Keratinocyte (primary cell): ENCODE results near the gene ARSI. TPM values are rescaled to one million over a fixed set of nuclear protein-coding genes. Genes with fewer than 3 reads are reported as not detected.
A peak's percentile ranks its signal among the peaks of the same experiment; 100 is the strongest.

ENCODE experiments used
- DNase-seq: peaks from one replicate; pipeline ENCODE4 v3.0.0-alpha.2; 2011; ENCODE audit warnings: low read depth, missing footprints, low spot score
- FAIRE-seq: peaks from 2 replicates; lab custom pipeline; 2011; peaks lifted over from hg19 to GRCh38; lab: Jason Lieb, UNC
- H2AFZ ChIP-seq: 2 replicates; pipeline ENCODE4 v1.6.0; 2012; ENCODE audit warnings: low read length, control low read depth, inconsistent platforms; ENCODE audit not compliant: control insufficient read depth
- H3K27ac ChIP-seq: 2 replicates; pipeline ENCODE4 v1.5.1; 2011; ENCODE audit warnings: low read length; ENCODE audit not compliant: control insufficient read depth, insufficient read depth
- H3K27me3 ChIP-seq: 3 replicates; pipeline ENCODE4 v1.6.0; 2011; ENCODE audit warnings: low read length; ENCODE audit not compliant: control insufficient read depth, insufficient read depth; ENCODE audit errors: extremely low read depth
- H3K36me3 ChIP-seq, 2 experiments: 2 replicates in 1 of 2; 3 replicates in 1 of 2; pipeline ENCODE4 v1.5.1; 2011; ENCODE audit warnings: low read length in 2 of 2, mild to moderate bottlenecking in 1 of 2; ENCODE audit not compliant: control insufficient read depth in 2 of 2, insufficient read depth in 2 of 2; ENCODE audit errors: extremely low read depth in 1 of 2
- H3K4me1 ChIP-seq: 3 replicates; pipeline ENCODE4 v1.5.1; 2011; ENCODE audit warnings: low read length; ENCODE audit not compliant: control insufficient read depth, insufficient read depth; ENCODE audit errors: extremely low read depth
- H3K4me2 ChIP-seq: 3 replicates; pipeline ENCODE4 v1.6.0; 2011; ENCODE audit warnings: low read depth, low read length; ENCODE audit not compliant: control insufficient read depth, insufficient read depth; ENCODE audit errors: extremely low read depth
- H3K4me3 ChIP-seq, 3 experiments: fragments of 200-600 bp in 1 of 3; sonication (generic) in 1 of 3; 2 replicates in 2 of 3; 3 replicates in 1 of 3; pipeline ENCODE4 v1.5.1; 2011 to 2016; ENCODE audit warnings: low read length in 3 of 3, mild to moderate bottlenecking in 3 of 3, control low read depth in 2 of 3, inconsistent platforms in 1 of 3, low read depth in 1 of 3, mixed read lengths in 1 of 3, mixed run types in 1 of 3, moderate library complexity in 1 of 3; ENCODE audit not compliant: control insufficient read depth in 2 of 3, insufficient read depth in 2 of 3; ENCODE audit errors: extremely low read depth in 1 of 3
- H3K79me2 ChIP-seq: 2 replicates; pipeline ENCODE4 v1.6.0; 2012; ENCODE audit warnings: low read length; ENCODE audit not compliant: control insufficient read depth, insufficient read depth
- H3K9ac ChIP-seq: 3 replicates; pipeline ENCODE4 v1.6.0; 2011; ENCODE audit warnings: low read length; ENCODE audit not compliant: control insufficient read depth, insufficient read depth; ENCODE audit errors: extremely low read depth
- H3K9me1 ChIP-seq: 3 replicates; pipeline ENCODE4 v1.6.0; 2011; ENCODE audit warnings: low read length; ENCODE audit not compliant: control insufficient read depth, insufficient read depth; ENCODE audit errors: extremely low read depth
- H3K9me3 ChIP-seq: 2 replicates; pipeline ENCODE4 v1.5.1; 2012; ENCODE audit warnings: low read depth, low read length; ENCODE audit not compliant: control insufficient read depth
- H4K20me1 ChIP-seq: 3 replicates; pipeline ENCODE4 v1.6.0; 2011; ENCODE audit warnings: low read length; ENCODE audit not compliant: control insufficient read depth, insufficient read depth; ENCODE audit errors: extremely low read depth
- EZH2 ChIP-seq: IDR thresholded peaks from one replicate; pipeline ENCODE4 v1.6.1; 2012; ENCODE audit warnings: inconsistent platforms, mild to moderate bottlenecking, low read length, moderate library complexity
- dilution Hi-C: fragments of 300-500 bp; cut with MboI; formaldehyde crosslinking; loops from one replicate; pipeline ENCODE4 v1.7.0; 2020; ENCODE audit warnings: low sequenced_read_pairs; ENCODE audit not compliant: extremely low pct_ligation_motif_present
- polyA plus RNA-seq, 5 experiments: library from polyadenylated mRNA; depleted of rRNA in 3 of 5; stranded (reverse) in 3 of 5; stranded (forward) in 1 of 5; unstranded in 1 of 5; fragments of >200 nt; gene quantifications; 1 replicate in 1 of 5; 2 replicates in 3 of 5; 3 replicates in 1 of 5; pipeline versions ENCODE4 v1.2.1 to v1.2.3, GENCODE V29; 2011 to 2012; ENCODE audit warnings: missing spikeins in 2 of 5, low read depth in 1 of 5, low replicate concordance in 1 of 5
- TF ChIP-seq, protein P1 (sequence below), 3 experiments: IDR thresholded peaks in 1 of 3; conservative IDR thresholded peaks in 1 of 3; optimal IDR thresholded peaks in 1 of 3; 2 replicates in 2 of 3; 3 replicates in 1 of 3; pipeline versions ENCODE3 to v1.5.1; 2011; ENCODE audit warnings: low read length in 3 of 3, mild to moderate bottlenecking in 3 of 3, moderate library complexity in 2 of 3, control low read depth in 1 of 3, inconsistent platforms in 1 of 3; ENCODE audit not compliant: insufficient read depth in 2 of 3; ENCODE audit errors: extremely low read depth in 1 of 3

ARSI gene
- polyA plus RNA-seq, 1 donor (not counting 4 experiments of a cell fraction or from before 2014, with no cell fraction given), result 1.7 TPM

DNA sequence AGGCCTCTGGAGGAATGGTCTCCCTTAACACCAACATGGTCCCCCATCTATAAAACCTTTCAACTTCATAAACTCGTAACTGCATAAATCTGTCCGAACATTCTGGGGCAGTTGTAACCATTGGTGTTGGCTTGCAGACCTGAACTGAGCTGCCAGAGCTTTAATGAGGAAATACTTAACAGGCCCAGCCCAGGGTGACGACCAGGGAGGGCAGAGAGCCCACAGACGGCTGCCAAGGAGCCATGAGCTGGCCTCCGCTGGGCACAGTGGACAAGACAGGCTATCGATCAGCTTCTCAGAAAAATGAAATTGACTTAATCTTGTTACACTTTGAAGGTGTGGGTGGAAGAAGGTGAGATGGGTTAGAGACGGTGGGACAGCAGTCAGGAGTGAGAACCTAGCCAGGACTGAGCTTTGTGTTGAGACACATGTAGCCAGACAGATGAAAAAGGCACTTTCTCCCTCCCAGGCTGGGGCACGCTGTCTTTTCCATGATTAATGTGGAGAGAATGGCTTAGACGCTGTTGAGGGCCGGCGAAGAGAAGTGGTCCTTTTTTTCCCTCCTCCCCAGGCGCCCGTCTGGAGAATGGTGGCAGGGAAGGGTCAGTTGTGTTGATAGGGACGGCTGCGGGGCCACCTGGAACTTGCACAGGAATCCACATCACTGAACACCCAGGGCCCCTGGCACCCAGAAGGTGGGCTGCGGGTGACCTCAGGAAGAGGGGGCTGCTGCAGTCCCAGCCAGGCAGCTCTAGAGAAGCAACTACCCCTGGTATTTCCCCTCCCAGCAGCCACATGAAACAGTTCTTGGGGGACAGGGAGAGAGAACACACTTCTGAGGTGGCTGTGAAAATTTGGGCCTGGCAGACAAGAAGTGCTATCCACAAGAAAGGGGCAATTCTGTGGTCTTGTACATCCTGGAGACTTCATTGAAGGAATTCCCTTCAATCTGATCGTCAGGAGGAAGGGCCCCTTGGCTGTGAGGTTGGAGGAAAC is 27.5 kb upstream of the ARSI start:
- Histone ChIP-seq H3K27me3 (no peaks in the 10 kb centered on the region), H3K9me3 (no peaks in the 10 kb centered on the region), H3K36me3 (no peaks in the 10 kb centered on the region), H3K4me2 (no peak overlapping the region), H3K27ac (no peak overlapping the region), H3K4me1 (no peaks in the 10 kb centered on the region), H2AFZ (no peak overlapping the region), H3K4me3 (no peak overlapping the region), H4K20me1 (no peaks in the 10 kb centered on the region), H3K79me2 (no peaks in the 10 kb centered on the region), H3K9ac (no peak overlapping the region), H3K9me1 (no peaks in the 10 kb centered on the region)
- dilution Hi-C loops, result no loop called here
- TF ChIP-seq, protein P1, sequence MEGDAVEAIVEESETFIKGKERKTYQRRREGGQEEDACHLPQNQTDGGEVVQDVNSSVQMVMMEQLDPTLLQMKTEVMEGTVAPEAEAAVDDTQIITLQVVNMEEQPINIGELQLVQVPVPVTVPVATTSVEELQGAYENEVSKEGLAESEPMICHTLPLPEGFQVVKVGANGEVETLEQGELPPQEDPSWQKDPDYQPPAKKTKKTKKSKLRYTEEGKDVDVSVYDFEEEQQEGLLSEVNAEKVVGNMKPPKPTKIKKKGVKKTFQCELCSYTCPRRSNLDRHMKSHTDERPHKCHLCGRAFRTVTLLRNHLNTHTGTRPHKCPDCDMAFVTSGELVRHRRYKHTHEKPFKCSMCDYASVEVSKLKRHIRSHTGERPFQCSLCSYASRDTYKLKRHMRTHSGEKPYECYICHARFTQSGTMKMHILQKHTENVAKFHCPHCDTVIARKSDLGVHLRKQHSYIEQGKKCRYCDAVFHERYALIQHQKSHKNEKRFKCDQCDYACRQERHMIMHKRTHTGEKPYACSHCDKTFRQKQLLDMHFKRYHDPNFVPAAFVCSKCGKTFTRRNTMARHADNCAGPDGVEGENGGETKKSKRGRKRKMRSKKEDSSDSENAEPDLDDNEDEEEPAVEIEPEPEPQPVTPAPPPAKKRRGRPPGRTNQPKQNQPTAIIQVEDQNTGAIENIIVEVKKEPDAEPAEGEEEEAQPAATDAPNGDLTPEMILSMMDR (optimal IDR thresholded peaks at IDR 0.05 in 1 of 3, IDR thresholded peaks at IDR 0.05 in 1 of 3, conservative IDR thresholded peaks at IDR 0.05 in 1 of 3; ENCODE audit: extremely low read depth in 1 of 3, insufficient read depth in 2 of 3, low read length in 3 of 3), result no peak
- TF ChIP-seq EZH2, result no peak
- FAIRE-seq, result no peak
- DNase-seq, result no peak

DNA sequence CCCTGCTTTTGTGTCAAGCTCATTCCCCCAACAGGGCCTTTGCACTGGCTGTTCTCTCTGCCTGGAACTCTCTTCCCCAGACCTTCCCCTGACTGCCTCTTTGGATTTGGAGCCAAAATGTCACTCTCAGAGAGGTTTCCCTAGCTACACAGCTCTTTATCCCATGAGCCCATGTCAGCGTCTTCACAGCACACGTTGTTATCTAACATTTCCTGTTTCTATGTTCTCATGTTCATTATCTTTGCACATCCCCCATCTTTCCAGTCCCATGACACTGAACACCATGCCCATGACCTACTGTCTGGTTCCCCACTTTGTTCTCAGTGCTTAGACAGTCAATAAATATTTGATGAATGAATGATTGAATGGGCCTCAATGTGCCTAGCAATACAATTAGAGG is 26.3 kb upstream of the ARSI start:
- DNase-seq (no peak), FAIRE-seq (peak; percentile 58)
- Histone ChIP-seq H2AFZ (no peak overlapping the region), H3K9ac (no peak overlapping the region), H3K4me3 (no peak overlapping the region), H4K20me1 (no peaks in the 10 kb centered on the region), H3K27me3 (no peaks in the 10 kb centered on the region), H3K4me1 (peaks cover under 1% of the 10 kb centered on the region), H3K27ac (no peak overlapping the region), H3K9me1 (no peaks in the 10 kb centered on the region), H3K36me3 (no peaks in the 10 kb centered on the region), H3K79me2 (no peaks in the 10 kb centered on the region), H3K9me3 (no peaks in the 10 kb centered on the region), H3K4me2 (no peak overlapping the region)
- dilution Hi-C loops, result no loop called here
- TF ChIP-seq, protein P1 (optimal IDR thresholded peaks at IDR 0.05 in 1 of 3, IDR thresholded peaks at IDR 0.05 in 1 of 3, conservative IDR thresholded peaks at IDR 0.05 in 1 of 3; ENCODE audit: extremely low read depth in 1 of 3, insufficient read depth in 2 of 3, low read length in 3 of 3), result no peak
- no peak for TF ChIP-seq EZH2
